Measurements from ENCODE around the gene PTK6.

Gene PTK6

GRCh38 chr20:63502671-63503172 is 34.5 kb downstream of the PTK6 start:
- no peak for DNase-seq

GRCh38 chr20:63501818-63502670 is 35.1 kb downstream of the PTK6 start:
- DNase-seq, result peak; percentile 34

- DNase-seq, result no peak
These were observed 36.0 kb downstream of the PTK6 start for GRCh38 chr20:63500902-63501817.

- no peak for DNase-seq
These were observed 36.9 kb downstream of the PTK6 start for GRCh38 chr20:63500151-63500901.

GRCh38 chr20:63499338-63499969 is 37.7 kb downstream of the PTK6 start:
- DNase-seq, result no peak

GRCh38 chr20:63498960-63499337 is 38.2 kb downstream of the PTK6 start, which contains the start of gene EEF1A2:
Gene EEF1A2, minus strand, starts transcription at chr20:63499083. Its CDS starts 1,320 bp downstream, at chr20:63497763.
- no peak for DNase-seq

- DNase-seq, result no peak
These were observed 38.9 kb downstream of the PTK6 start for GRCh38 chr20:63497946-63498935.

- DNase-seq, result no peak
These were observed 39.8 kb downstream of the PTK6 start for GRCh38 chr20:63497138-63497945.

GRCh38 chr20:63496596-63497120 is 40.5 kb downstream of the PTK6 start:
- no peak for DNase-seq

- DNase-seq, result no peak
These were observed 41.2 kb downstream of the PTK6 start for GRCh38 chr20:63495741-63496595.

GRCh38 chr20:63495167-63495720 is 41.9 kb downstream of the PTK6 start:
- no peak for DNase-seq

GRCh38 chr20:63494420-63495166 is 42.6 kb downstream of the PTK6 start:
- DNase-seq, result no peak

- DNase-seq, result no peak
These were observed 43.1 kb downstream of the PTK6 start for GRCh38 chr20:63494084-63494419.

GRCh38 chr20:63493563-63494020 is 43.6 kb downstream of the PTK6 start:
- DNase-seq, result no peak

GRCh38 chr20:63492982-63493381 is 44.2 kb downstream of the PTK6 start:
- no peak for DNase-seq

GRCh38 chr20:63492518-63492917 is 44.7 kb downstream of the PTK6 start:
- DNase-seq, result no peak

- no peak for DNase-seq
These were observed 45.4 kb downstream of the PTK6 start for GRCh38 chr20:63491635-63492230.
